Spleen (tissue), 3 donors: Measurements from ENCODE around the gene NRN1L.

Source experiments
- POLR2A ChIP-seq, 3 donors: fragments of 450-650 bp; IDR thresholded peaks; one replicate each; pipeline ENCODE4 v1.5.1; 2017; ENCODE audit warnings: antibody characterized with exemption in 3 of 3, mild to moderate bottlenecking in 1 of 3
- POLR2AphosphoS5 ChIP-seq, 3 donors: sonication (generic); formaldehyde crosslinking; IDR thresholded peaks; one replicate each; pipeline ENCODE4 v1.5.1; 2017; ENCODE audit warnings: antibody characterized with exemption in 3 of 3

- TF ChIP-seq POLR2AphosphoS5 (IDR thresholded peaks at IDR 0.05) (no peak), POLR2A (IDR thresholded peaks at IDR 0.05) (no peak)
These were observed 20.1 kb upstream of the NRN1L start for GRCh38 chr16:67864594-67864993.
